ENCODE data around the gene NAA11.

GRCh38 chr4:79330720-79331119, 4.9 kb upstream of the NAA11 start:
- TF ChIP-seq CTCF (IDR thresholded peaks at IDR 0.05): no peak
- no peak for TF ChIP-seq POLR2A (IDR thresholded peaks at IDR 0.05)
